ENCODE data around the gene CAPN8.

CAPN8 gene

DNA sequence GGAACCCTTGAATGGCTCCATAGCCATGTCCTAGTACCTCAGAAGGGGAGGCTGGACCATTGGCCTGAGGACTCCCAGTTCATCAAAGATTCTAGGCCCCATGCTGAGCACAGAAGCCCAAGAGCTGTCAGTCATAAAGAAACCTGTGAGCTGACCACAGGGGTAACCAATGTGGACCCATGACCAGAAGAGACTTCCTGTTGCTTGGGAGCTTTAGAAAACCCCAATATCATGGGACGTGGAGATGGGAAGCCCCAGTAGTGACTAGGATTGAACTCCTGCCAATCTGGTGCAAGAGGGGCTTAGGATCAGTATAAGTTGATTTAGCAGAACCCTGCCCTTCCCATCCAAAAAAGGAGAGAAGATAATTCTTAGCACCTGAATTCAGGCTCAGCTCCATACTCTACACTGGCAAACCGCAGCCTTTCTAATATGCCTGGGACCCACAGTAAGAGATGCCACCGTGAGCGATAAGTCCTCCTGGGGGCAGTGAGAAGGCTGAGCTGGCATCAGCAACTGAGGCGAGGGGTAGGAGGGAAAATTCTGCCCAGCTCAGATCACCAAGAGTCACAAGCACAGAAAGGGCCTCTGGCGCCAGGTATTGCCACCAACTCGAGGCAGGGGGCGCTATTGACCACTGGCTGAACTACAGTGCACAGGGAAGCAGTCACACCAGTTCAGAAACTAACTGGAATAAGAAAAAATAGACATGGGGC, 108.9 kb downstream of the CAPN8 start:
- Histone ChIP-seq H3K4me1 (ENCODE audit: control insufficient read depth, insufficient read depth, low read length) (no peaks in the 10 kb centered on the region), H3K36me3 (ENCODE audit: insufficient read depth, low read length) (no peaks in the 10 kb centered on the region), H3K27me3 (ENCODE audit: control insufficient read depth, insufficient read depth, low read length) (peaks cover 4% of the 10 kb centered on the region), H3K4me3 (ENCODE audit: low read length) (no peak overlapping the region), H3K9me3 (replicated peaks; ENCODE audit: low read length) (no peaks in the 10 kb centered on the region), H3K4me2 (ENCODE audit: low read length) (no peak overlapping the region), H3K9ac (ENCODE audit: low read depth, low read length) (no peak overlapping the region)

DNA sequence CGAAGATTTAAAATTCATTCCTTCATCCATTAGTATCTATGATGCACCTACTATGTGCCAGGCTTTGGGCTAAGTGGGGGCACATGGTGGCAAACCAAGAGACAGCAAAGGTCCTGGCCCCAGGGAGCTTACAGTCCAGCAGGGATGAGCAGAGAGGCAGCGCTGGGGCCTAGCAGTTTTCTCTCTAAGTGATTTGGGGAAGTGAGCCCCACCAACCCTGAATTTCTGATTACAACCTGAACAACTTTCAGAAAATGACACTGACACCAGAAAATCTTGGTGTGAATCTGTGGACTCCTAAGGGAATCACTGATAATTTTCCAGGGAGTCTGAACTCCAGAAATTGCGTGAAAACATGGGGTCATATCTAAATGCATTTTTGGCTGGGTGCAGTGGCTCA, 111.5 kb downstream of the CAPN8 start:
- no peaks in the 10 kb centered on the region for H3K36me3 ChIP-seq (ENCODE audit: insufficient read depth, low read length)
- H3K9ac ChIP-seq (ENCODE audit: low read depth, low read length), result no peak overlapping the region
- no peaks in the 10 kb centered on the region for H3K4me1 ChIP-seq (ENCODE audit: control insufficient read depth, insufficient read depth, low read length)
- H3K9me3 ChIP-seq (replicated peaks; ENCODE audit: low read length), result no peaks in the 10 kb centered on the region
- H3K27me3 ChIP-seq (ENCODE audit: control insufficient read depth, insufficient read depth, low read length), result peaks cover 4% of the 10 kb centered on the region
- no peak overlapping the region for H3K4me3 ChIP-seq (ENCODE audit: low read length)
- H3K4me2 ChIP-seq (ENCODE audit: low read length), result no peak overlapping the region

DNA sequence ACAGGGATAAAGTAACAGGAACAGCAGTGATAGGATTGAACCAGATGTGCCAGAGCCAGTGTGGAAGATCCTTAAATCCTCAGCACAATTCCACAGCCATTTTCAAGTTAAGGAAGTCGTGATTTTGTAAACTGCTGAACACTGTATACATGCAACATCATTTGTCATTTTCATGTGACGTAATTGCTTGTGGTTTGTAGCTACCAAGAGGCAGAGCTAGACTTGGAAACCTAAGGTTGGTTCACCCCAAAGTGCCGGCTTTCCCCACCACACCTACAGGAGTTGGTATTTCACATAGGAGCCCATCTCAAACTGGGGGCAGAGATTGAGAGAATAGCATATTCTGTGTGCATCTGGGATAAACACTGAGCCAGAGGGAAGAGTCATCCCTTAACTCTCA, 113.9 kb downstream of the CAPN8 start:
- Histone ChIP-seq H3K4me2 (ENCODE audit: low read length) (no peak overlapping the region), H3K4me3 (ENCODE audit: low read length) (no peak overlapping the region), H3K9ac (ENCODE audit: low read depth, low read length) (no peak overlapping the region), H3K4me1 (ENCODE audit: control insufficient read depth, insufficient read depth, low read length) (no peaks in the 10 kb centered on the region), H3K9me3 (replicated peaks; ENCODE audit: low read length) (no peaks in the 10 kb centered on the region), H3K36me3 (ENCODE audit: insufficient read depth, low read length) (no peaks in the 10 kb centered on the region), H3K27me3 (ENCODE audit: control insufficient read depth, insufficient read depth, low read length) (peaks cover 9% of the 10 kb centered on the region)

DNA sequence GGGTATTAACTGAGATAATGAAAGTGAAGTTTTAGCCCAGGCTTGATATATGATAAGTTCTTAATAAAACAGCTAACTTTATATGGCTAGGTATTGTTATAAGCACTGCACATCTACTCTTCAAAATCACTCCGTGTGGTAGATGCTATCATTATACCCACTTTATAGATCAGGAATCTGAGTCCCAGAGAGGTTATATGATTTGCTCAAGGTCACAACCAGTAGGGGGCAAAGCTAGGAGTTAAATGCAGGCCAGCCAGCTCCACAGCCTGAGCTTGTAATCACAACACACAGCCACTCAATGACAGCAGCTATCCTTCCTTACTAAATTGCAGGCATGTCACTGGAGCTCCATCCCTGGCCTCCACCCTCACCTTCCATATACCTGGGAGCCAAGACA, 115.8 kb downstream of the CAPN8 start:
- Histone ChIP-seq H3K9me3 (replicated peaks; ENCODE audit: low read length) (no peaks in the 10 kb centered on the region), H3K4me2 (ENCODE audit: low read length) (no peak overlapping the region), H3K36me3 (ENCODE audit: insufficient read depth, low read length) (no peaks in the 10 kb centered on the region), H3K9ac (ENCODE audit: low read depth, low read length) (no peak overlapping the region), H3K4me1 (ENCODE audit: control insufficient read depth, insufficient read depth, low read length) (no peaks in the 10 kb centered on the region), H3K27me3 (ENCODE audit: control insufficient read depth, insufficient read depth, low read length) (peaks cover 13% of the 10 kb centered on the region), H3K4me3 (ENCODE audit: low read length) (no peak overlapping the region)

DNA sequence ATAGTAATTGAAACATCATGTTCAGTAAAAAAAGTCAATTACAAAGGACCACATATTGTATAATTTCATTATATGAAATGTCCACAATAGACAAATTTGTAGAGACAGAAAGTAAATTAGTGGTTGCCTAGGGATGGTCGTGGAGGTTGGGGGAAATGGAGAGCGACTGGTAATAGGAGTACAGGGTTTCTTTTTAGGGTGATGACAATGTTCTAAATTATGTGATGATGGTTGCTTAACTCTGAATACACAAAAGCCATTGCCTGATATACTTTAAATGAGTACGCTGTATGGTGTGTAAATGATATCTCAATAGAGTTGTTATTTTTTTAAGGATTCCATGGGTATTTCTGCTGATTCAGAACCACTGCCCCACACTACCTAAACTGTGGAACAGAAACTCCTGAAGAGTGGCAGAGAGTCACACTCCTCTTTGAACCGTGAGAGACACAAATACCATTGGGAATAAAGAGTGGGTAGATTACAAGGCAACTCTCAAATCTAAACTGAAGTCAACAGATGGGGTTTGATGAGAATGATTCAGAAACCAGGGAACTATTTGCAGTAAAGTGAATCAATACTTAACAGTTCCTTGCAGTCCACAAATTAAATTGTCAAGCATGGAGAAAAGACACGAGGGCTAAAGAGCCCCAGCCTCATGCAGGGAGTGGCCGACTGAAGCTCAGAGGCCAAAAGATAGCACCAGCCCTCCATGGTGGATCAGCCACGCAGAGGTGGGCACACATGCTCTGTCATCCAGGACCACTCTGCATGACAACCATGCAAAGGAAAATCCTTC, 118.0 kb downstream of the CAPN8 start:
- H3K36me3 ChIP-seq (ENCODE audit: insufficient read depth, low read length), result no peaks in the 10 kb centered on the region

DNA sequence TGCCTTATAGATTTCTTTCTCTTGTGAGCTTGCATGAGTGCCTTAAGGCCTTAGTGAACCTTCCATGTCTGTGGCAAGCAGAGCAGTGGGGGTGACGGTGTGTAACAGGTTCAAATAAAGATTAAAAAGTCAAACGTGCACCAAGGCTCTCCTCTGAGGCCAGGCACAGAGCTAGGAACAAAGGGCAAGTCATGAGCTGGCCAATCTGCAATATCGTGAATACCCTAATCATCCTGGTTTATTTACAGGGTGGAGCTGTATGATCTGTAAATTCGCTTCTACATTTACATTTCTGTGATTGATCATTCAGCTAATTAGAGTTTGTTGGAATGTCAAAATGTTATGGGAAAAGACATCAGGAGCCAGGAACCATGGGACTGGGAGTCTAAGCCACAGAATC, 120.2 kb downstream of the CAPN8 start:
- H3K9ac ChIP-seq (ENCODE audit: low read depth, low read length), result no peak overlapping the region
- no peaks in the 10 kb centered on the region for H3K9me3 ChIP-seq (replicated peaks; ENCODE audit: low read length)
- H3K27me3 ChIP-seq (ENCODE audit: control insufficient read depth, insufficient read depth, low read length), result peaks cover 17% of the 10 kb centered on the region
- no peak overlapping the region for H3K4me2 ChIP-seq (ENCODE audit: low read length)
- H3K4me1 ChIP-seq (ENCODE audit: control insufficient read depth, insufficient read depth, low read length), result no peaks in the 10 kb centered on the region
- no peak overlapping the region for H3K4me3 ChIP-seq (ENCODE audit: low read length)
- no peaks in the 10 kb centered on the region for H3K36me3 ChIP-seq (ENCODE audit: insufficient read depth, low read length)

More for the DNA sequence above, 118.0 kb downstream of the CAPN8 start:
- Histone ChIP-seq H3K9me3 (replicated peaks; ENCODE audit: low read length) (no peaks in the 10 kb centered on the region), H3K4me2 (ENCODE audit: low read length) (no peak overlapping the region), H3K27me3 (ENCODE audit: control insufficient read depth, insufficient read depth, low read length) (peaks cover 9% of the 10 kb centered on the region), H3K9ac (ENCODE audit: low read depth, low read length) (no peak overlapping the region), H3K4me1 (ENCODE audit: control insufficient read depth, insufficient read depth, low read length) (no peaks in the 10 kb centered on the region), H3K4me3 (ENCODE audit: low read length) (no peak overlapping the region)

DNA sequence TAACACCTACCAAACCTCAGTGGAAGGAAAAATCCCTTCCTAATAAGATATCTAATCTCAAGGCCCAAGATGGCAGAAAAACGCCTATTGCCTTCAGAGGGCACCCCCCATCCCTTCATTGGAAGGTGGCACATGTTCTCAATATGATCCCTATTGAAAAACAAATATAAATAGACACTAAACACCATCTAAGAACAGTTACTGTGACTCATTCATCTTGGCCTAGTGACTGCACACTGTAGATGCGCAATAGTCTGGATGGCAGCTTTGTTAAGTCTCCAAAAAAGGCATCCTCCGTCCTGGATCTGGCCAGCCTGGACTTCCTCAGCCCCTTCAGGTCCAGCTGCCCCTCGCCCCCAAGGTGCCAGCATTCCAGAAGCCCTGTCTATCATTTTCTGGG, 121.9 kb downstream of the CAPN8 start:
- no peak overlapping the region for H3K9ac ChIP-seq (ENCODE audit: low read depth, low read length)
- H3K4me2 ChIP-seq (ENCODE audit: low read length), result no peak overlapping the region
- H3K4me3 ChIP-seq (ENCODE audit: low read length), result no peak overlapping the region
- peaks cover 30% of the 10 kb centered on the region for H3K27me3 ChIP-seq (ENCODE audit: control insufficient read depth, insufficient read depth, low read length)
- no peaks in the 10 kb centered on the region for H3K36me3 ChIP-seq (ENCODE audit: insufficient read depth, low read length)
- no peaks in the 10 kb centered on the region for H3K4me1 ChIP-seq (ENCODE audit: control insufficient read depth, insufficient read depth, low read length)
- H3K9me3 ChIP-seq (replicated peaks; ENCODE audit: low read length), result no peaks in the 10 kb centered on the region

DNA sequence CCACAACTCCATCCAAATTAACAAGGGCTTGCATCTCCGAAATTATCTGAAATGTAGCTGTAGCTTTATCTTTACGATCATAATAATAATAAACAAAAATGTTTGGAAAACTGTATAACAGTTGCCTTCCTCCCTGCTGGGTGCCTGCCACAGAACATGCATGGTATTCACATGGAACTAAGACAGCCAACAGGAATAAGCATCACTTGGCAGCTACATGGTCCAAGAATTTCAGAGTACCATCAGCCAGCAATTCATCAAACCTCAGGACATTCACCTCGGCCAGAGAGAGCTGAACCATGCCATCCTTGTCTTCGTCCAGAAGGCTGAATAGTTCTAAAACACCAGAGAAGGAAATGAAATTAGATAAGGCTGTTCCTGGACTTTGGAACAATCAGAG, 122.7 kb downstream of the CAPN8 start:
- Histone ChIP-seq H3K9ac (ENCODE audit: low read depth, low read length) (no peak overlapping the region), H3K4me2 (ENCODE audit: low read length) (no peak overlapping the region), H3K9me3 (replicated peaks; ENCODE audit: low read length) (no peaks in the 10 kb centered on the region), H3K4me1 (ENCODE audit: control insufficient read depth, insufficient read depth, low read length) (no peaks in the 10 kb centered on the region), H3K27me3 (ENCODE audit: control insufficient read depth, insufficient read depth, low read length) (peaks cover 33% of the 10 kb centered on the region), H3K4me3 (ENCODE audit: low read length) (no peak overlapping the region), H3K36me3 (ENCODE audit: insufficient read depth, low read length) (no peaks in the 10 kb centered on the region)

DNA sequence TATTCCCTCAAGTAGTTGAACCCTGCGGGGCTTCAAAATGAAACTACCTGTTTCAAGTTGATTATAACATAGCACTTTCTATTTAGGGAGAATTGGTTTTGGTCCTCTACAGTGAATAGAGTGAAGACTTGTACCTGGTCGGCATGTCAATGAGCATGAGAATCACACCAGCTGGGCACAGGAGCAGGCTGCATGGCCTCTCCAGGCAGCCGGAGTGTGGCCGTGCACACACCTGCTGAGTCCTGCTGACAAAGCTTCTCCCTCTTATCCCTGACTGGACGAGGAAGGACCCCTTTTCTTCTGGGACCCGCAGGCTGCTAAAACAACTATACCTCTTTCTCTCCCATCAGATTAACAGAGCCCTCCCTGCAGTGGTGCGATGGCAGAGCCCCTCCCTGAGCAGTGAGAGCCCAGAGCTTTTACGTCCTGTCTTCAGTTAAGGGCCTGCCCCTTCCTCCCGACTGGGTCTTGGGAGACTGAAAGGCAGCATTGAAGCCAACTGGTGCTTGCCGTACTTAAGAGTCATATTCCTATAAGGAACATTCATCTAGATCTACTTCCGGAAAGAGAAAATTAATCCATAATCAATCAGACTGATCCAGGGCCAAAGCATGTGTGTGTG, 124.9 kb downstream of the CAPN8 start:
- Histone ChIP-seq H3K4me1 (ENCODE audit: control insufficient read depth, insufficient read depth, low read length) (no peaks in the 10 kb centered on the region), H3K9ac (ENCODE audit: low read depth, low read length) (no peak overlapping the region), H3K4me3 (ENCODE audit: low read length) (no peak overlapping the region), H3K4me2 (ENCODE audit: low read length) (no peak overlapping the region), H3K27me3 (ENCODE audit: control insufficient read depth, insufficient read depth, low read length) (peaks cover 44% of the 10 kb centered on the region), H3K36me3 (ENCODE audit: insufficient read depth, low read length) (no peaks in the 10 kb centered on the region), H3K9me3 (replicated peaks; ENCODE audit: low read length) (no peaks in the 10 kb centered on the region)

DNA sequence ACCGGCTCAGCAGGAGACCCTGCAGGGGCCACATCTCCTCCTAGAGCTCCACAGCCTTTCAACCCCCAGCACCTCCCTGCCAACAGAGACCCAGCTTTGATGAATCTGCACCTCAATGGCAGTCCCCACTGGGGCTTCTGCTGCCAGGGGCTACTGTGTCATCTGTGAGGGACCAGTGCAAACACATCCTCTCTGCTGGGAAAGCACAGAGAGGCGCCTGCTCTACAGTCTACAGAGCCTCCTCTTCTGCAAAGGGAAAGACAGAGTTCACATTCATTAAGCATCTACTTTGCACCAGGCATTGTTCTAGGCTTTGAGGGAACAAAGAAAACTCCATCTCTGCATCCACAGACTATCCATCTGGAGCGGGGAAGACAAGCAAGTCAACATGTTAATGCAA, 125.8 kb downstream of the CAPN8 start:
- no peak overlapping the region for H3K4me3 ChIP-seq (ENCODE audit: low read length)
- no peak overlapping the region for H3K9ac ChIP-seq (ENCODE audit: low read depth, low read length)
- no peak overlapping the region for H3K4me2 ChIP-seq (ENCODE audit: low read length)
- no peaks in the 10 kb centered on the region for H3K36me3 ChIP-seq (ENCODE audit: insufficient read depth, low read length)
- peaks cover 52% of the 10 kb centered on the region for H3K27me3 ChIP-seq (ENCODE audit: control insufficient read depth, insufficient read depth, low read length)
- no peaks in the 10 kb centered on the region for H3K4me1 ChIP-seq (ENCODE audit: control insufficient read depth, insufficient read depth, low read length)
- H3K9me3 ChIP-seq (replicated peaks; ENCODE audit: low read length), result no peaks in the 10 kb centered on the region

DNA sequence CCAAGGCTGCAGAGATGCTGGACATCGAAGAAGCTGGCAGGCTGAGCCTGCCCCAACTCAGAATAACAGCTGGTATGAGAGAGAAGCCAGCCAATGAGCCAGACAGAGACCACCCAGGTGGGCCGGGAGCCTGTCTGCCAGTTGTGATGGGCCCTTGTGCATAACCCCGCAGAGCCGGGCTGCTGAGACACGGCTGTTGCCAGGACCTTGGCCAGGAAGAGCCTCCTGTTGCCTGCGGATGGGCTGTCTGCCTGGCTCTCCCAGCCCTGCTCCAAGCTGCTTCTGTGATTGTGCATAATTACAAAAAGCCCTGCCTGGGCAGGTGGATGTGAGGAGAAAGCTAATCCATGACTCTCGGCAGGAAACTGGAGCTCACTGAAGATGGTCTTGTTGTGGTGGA, 126.5 kb downstream of the CAPN8 start:
- Histone ChIP-seq H3K4me3 (ENCODE audit: low read length) (no peak overlapping the region), H3K4me2 (ENCODE audit: low read length) (no peak overlapping the region), H3K36me3 (ENCODE audit: insufficient read depth, low read length) (no peaks in the 10 kb centered on the region), H3K4me1 (ENCODE audit: control insufficient read depth, insufficient read depth, low read length) (no peaks in the 10 kb centered on the region), H3K27me3 (ENCODE audit: control insufficient read depth, insufficient read depth, low read length) (peaks cover 60% of the 10 kb centered on the region), H3K9ac (ENCODE audit: low read depth, low read length) (no peak overlapping the region), H3K9me3 (replicated peaks; ENCODE audit: low read length) (no peaks in the 10 kb centered on the region)
